ELR (cell line): ENCODE data around the gene KAT5.
"Not testable (repeated sequence)": the region's sequence is repeated elsewhere in the genome, so short reads cannot be mapped to it uniquely, and the experiment has no call there.

Source experiments
- DNase-seq: peaks from one replicate; pipeline ENCODE4 v3.0.0-alpha.2; 2015; ENCODE audit warnings: low read depth

KAT5 gene

DNA sequence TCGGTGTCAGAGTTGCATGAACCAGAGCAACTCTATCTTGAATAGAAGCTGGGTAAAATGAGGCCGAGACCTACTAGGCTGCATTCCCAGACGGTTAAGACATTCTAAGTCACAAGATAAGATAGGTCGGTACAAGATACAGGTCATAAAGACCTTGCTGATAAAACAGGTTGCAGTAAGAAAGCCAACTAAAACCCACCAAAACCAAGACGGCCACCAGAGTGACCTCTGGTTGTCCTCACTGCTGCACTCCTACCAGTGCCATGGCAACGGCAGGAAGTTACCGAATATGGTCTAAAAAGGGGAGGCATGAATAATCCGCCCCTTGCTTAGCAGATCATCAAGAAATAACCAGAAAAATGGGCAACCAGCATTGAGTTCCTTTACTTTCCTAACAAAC, 2.4 kb upstream of the KAT5 start:
- DNase-seq = peak; percentile 24

GRCh38 chr11:65710421-65710820, 1.6 kb upstream of the KAT5 start:
- DNase-seq = peak; percentile 41

DNA sequence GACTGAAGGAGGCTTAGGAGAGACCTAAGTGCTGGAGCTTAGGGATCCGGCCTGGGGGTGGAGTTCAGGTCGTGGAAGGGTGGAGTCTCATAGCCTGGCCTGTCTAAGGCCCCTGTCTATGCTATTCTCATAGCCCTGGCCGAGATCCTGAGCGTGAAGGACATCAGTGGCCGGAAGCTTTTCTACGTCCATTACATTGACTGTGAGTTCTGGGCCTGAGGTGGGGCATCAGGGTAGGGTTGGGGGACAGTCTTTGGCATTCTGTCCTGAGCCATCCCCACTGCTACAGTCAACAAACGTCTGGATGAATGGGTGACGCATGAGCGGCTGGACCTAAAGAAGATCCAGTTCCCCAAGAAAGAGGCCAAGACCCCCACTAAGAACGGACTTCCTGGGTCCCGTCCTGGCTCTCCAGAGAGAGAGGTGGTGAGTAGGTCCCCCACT, 603 bp downstream of the KAT5 start:
- no peak for DNase-seq

DNA sequence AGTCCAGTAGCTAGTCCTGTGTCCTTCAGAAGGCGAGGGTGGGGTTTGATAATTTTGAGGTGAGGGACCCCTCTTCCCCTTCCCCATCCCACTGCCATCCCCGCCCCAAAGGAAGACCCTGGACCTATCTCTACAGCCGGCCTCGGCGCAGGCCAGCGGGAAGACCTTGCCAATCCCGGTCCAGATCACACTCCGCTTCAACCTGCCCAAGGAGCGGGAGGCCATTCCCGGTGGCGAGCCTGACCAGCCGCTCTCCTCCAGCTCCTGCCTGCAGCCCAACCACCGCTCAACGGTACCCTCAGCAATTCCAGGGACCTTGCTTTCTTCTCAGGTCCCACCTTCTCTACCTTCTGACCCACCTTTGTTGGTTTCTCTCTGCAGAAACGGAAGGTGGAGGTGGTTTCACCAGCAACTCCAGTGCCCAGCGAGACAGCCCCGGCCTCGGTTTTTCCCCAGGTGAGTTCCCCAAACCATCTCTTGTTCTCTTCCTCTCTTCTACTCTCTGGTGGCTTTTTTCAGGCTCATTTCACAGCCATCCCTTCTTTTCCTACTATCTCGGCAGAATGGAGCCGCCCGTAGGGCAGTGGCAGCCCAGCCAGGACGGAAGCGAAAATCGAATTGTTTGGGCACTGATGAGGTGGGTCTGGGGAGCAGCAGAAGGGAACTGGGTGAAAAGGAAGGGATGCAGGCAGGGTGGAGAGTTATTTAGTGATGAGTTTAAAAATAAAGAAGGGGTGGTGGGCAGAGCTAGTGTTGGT, 1.3 kb downstream of the KAT5 start:
- DNase-seq = no peak

DNA sequence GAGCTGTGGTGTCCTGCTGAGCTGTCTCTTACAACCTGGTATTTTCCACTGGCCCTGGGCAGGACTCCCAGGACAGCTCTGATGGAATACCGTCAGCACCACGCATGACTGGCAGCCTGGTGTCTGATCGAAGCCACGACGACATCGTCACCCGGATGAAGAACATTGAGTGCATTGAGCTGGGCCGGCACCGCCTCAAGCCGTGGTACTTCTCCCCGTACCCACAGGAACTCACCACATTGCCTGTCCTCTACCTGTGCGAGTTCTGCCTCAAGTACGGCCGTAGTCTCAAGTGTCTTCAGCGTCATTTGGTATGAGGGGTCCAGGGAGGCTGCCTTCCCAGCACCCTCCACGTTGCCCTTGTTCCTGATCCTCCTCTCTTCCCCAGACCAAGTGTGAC, 2.4 kb downstream of the KAT5 start:
- no peak for DNase-seq

DNA sequence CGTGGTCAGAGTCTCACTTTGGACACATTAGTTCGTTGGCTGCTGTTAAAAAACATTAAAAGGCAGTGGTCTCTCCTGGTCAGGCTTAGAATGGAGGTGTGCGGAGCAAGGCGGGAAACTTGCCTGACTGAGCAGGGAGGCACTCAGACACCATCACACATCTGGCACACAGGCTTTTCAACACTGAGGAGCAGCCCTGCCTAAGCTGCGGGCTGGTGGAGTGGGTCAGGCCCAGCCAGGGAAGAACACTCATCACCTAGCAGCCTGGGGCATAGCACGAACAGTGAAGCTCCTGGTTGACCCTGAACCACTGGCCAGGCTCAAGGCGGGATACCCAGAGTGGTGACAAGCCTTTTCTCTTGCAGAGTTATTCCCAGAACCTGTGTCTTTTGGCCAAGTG, 4.2 kb downstream of the KAT5 start:
- no peak for DNase-seq

DNA sequence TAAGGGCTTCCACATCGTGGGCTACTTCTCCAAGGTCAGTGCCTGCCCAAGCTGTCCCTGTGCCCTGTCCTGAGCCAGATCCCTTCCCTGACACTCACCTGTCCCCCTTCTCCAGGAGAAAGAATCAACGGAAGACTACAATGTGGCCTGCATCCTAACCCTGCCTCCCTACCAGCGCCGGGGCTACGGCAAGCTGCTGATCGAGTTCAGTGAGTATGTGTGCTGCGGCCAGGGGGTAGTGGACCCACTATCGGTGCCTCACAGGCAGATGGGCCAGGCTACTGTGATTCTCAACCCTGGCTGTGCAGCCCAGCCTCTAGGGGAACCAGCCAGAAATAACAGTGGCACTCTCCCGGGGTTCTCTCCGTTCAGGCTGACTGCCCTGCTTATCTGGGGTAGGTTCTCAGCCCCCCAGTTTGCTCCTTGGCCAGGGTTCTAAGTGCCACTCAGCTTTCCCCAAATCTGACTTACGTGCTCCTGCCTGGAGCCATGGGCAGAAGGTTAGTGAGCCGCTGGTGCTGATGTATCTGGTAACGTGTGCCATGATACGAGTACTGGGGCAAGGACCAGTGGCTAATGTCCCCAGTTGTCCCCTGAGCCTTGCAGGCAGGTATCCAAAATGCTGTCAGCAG, 4.8 kb downstream of the KAT5 start:
- DNase-seq = no peak

DNA sequence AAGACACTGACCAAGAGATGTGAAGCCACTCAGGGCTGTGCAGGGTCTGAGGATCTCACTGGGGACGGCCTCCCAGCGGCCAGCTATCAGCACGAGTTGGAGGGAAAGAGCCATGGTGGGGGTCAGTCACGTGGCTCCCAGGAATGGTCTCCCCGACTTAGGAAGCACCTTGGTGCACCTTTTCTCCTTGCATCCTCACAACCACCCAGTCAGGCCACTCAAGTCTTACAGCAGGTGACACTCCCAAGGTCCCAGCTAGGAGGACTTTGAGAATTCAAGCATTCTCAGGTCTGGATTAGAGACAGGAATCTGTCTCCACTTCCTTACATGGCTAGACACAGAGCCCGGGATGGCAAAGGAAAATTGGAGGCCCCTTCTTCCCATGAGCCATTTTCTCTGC, 5.9 kb downstream of the KAT5 start:
- no peak for DNase-seq

- DNase-seq = no peak
These were observed 6.5 kb downstream of the KAT5 start for GRCh38 chr11:65718531-65718930.

GRCh38 chr11:65718964-65719492, 7.0 kb downstream of the KAT5 start:
- peak; percentile 28 for DNase-seq

DNA sequence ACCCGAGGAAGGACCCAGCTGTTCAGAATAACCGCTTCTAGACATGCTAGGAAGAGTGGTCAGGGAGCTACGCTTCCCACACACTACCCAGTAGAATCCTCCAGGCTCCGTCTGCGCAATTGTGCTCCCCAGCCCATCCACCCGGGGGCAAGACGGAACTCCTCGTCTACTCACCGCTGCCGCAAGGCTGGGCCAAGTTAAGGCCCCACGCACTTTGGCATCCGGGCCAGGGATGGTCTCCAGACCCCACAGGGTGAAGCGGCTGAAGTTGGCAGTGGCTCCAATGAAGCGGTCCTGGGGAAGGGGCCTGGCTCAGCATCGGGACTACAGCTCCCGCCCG, 7.8 kb downstream of the KAT5 start:
- DNase-seq = peak; percentile 71

- DNase-seq = peak; percentile 89
These were observed 8.3 kb downstream of the KAT5 start, which contains the start of gene RNASEH2C for GRCh38 chr11:65720211-65720934. RNASEH2C (minus strand) TSS chr11:65720798; CDS start chr11:65720758, 40 bp downstream.

DNA sequence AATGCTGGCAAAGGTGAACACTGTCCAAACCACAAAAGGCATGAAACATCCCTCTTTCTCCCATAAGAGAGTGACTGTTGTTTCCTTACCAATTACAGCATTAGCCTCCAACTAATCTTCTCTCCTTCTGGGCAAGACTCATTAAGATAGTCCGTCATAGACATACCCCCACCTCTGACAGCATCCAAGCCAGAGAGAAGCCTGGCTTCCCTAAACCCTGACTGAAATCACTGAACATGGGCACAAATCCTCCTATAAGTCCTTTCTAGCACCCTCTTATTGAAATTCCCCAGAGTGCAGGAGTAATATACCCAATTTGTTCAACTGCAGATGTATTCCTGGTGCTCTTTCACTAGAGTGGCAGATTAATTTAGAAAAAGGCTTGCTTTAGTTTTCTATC, 10.2 kb downstream of the KAT5 start:
- no peak for DNase-seq

DNA sequence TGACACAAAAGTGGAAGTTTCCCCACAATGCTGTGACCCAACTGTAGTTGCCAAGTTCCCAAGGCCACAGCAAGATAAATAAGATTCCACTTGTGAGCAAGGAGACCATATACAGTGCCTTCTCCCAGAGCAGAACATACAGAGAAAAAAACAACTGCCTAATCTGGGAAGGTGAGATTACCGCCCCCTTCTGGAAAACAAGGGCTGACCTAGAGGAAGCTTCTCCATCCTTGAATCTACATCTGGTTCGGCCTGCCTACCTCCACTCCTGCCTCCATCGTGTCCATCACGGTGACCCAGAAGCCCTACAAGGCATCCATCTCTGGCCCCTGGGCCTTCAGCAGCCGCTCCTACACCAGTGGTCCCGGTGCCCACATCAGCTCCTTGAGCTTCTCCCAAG, 14.6 kb downstream of the KAT5 start:
- no peak for DNase-seq

GRCh38 chr11:65727865-65728264, 15.8 kb downstream of the KAT5 start:
- DNase-seq = no peak

GRCh38 chr11:65730461-65730860, 18.4 kb downstream of the KAT5 start:
- no peak for DNase-seq

GRCh38 chr11:65735111-65735510, 23.1 kb downstream of the KAT5 start:
- not testable (repeated sequence) for DNase-seq

DNA sequence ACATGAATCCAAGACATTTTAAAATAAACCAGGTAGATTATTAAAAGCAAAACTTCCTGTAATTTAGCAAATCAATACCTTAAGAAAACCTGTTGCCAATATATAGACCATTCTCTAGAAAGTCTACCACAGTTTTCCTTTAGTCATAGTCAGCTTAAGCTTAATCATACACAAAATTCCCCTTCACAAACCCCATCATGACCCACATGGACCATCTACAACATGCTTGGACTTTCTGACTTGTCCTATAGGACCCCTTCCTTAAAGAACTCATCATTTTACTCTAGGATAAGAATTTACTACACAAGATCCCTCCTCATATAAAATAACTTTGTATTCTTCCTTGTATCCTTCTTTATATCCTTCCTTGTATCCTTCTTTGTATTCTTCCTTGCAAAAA, 24.8 kb downstream of the KAT5 start:
- DNase-seq = no peak

DNA sequence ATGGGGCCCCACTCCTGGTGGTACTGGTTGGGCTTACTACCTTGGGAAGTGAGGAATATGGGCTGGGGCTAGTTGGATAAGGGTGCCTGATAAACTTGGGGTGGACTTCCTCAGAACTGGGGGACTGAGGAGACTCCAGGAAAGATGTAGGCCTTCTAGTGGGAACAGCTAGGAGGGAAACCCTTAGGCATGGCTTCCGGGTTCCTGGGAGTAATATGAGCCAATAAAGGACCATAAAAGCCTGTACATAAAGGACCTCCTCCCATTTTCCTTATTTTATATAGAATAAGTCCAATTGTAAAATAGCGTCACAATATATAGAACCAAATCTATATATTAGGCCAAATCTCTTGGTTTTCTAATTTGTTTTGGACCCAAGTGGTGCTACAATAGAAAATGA, 27.0 kb downstream of the KAT5 start:
- no peak for DNase-seq

DNA sequence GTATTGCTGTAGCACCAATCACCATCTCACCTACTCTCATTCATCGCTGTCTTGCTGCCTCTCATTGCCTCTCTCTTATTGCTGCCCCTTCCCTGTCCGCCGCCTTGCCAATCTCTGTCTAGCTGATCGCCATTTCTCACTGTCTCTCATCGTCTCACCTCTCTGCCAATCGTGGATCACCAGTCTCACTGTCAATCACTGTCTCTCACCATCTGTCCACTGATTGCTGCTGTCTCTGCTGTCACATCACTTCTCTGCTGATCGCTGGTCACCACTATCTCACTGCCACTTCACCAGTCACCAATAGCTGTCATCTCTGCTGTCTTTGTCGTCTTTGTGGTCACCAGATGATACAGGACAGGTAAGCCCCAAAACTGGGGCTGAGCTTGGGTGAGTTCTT, 29.1 kb downstream of the KAT5 start:
- DNase-seq = no peak

DNA sequence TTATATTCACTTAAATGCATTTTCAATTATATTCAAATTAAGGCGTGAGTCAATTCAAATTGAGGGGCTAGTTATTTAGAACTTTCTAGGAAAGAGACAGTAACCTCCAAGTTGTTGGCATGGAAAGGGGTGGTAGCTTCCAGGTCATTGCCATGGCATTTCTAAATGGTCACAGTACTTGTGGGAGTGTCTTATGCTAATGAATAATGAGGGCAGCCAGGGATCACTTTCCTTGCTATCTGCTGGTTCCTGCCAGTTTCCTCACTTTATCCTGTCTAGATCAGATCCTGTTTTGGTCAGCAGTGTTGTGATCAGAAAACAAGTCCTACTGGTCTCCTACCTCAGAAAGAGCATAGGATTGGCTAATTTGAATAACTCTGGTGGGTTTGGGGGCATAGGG, 30.3 kb downstream of the KAT5 start:
- DNase-seq = no peak

- DNase-seq = no peak
These were observed 31.6 kb downstream of the KAT5 start for GRCh38 chr11:65743681-65744025.
